GM23338 (cell line): ENCODE data around the gene DMD.

ENCODE experiments used
- CREB1 ChIP-seq: fragments of 250-450 bp; sonication (Bioruptor Pico); IDR thresholded peaks from 2 replicates; pipeline ENCODE4 v1.5.0; 2020; ENCODE audit warnings: low read depth, mild to moderate bottlenecking, moderate library complexity
- CTCF ChIP-seq, 2 experiments: fragments of 200-600 bp in 1 of 2; sonication (generic) in 1 of 2; conservative IDR thresholded peaks; 2 replicates each; pipeline versions ENCODE4 v1.5.1 to v1.6.1; 2016 to 2017; ENCODE audit warnings: antibody characterized with exemption in 2 of 2, low read depth in 2 of 2, mild to moderate bottlenecking in 2 of 2, moderate library complexity in 1 of 2
- EZH2 ChIP-seq: fragments of 200-600 bp; sonication (generic); IDR thresholded peaks from one replicate; pipeline ENCODE4 v1.8.0; 2017; ENCODE audit warnings: antibody characterized with exemption, mild to moderate bottlenecking, low read depth; ENCODE audit not compliant: unreplicated experiment
- EZH2phosphoT487 ChIP-seq: fragments of 200-600 bp; sonication (generic); IDR thresholded peaks from one replicate; pipeline ENCODE4 v1.8.1; 2018; ENCODE audit warnings: antibody characterized with exemption; ENCODE audit not compliant: unreplicated experiment
- NANOG ChIP-seq: IDR thresholded peaks from 2 replicates; pipeline ENCODE4 v1.6.1; 2016; ENCODE audit warnings: antibody characterized with exemption, borderline replicate concordance
- POLR2AphosphoS5 ChIP-seq: IDR thresholded peaks from 2 replicates; pipeline ENCODE4 v1.6.1; 2016; ENCODE audit warnings: antibody characterized with exemption, low read depth
- STAT1 ChIP-seq: IDR thresholded peaks from one replicate; pipeline ENCODE4 v1.6.1; 2016; ENCODE audit warnings: antibody characterized with exemption; ENCODE audit not compliant: unreplicated experiment
- ZNF114 ChIP-seq: fragments of 250-450 bp; sonication (Bioruptor Pico); IDR thresholded peaks from 2 replicates; pipeline ENCODE4 v1.5.0; 2020; ENCODE audit warnings: mild to moderate bottlenecking, moderate library complexity
- ZNF331 ChIP-seq: fragments of 250-450 bp; sonication (Bioruptor Pico); IDR thresholded peaks from 2 replicates; pipeline ENCODE4 v1.5.0; 2020; ENCODE audit warnings: low read depth, mild to moderate bottlenecking, moderate library complexity
- TF ChIP-seq, protein P1 (sequence below): IDR thresholded peaks from one replicate; pipeline ENCODE4 v1.6.1; 2018; ENCODE audit warnings: antibody characterized with exemption; ENCODE audit not compliant: unreplicated experiment

GRCh38 chrX:31279359-31279758 lies 1932.0 kb downstream of the DMD start:
- peak; percentile 47 to 68 for TF ChIP-seq CTCF (conservative IDR thresholded peaks at IDR 0.05; ENCODE audit: low read depth in 2 of 2)
- no peak for TF ChIP-seq POLR2AphosphoS5
- no peak for TF ChIP-seq STAT1
- no peak for TF ChIP-seq EZH2
- no peak for TF ChIP-seq EZH2phosphoT487
- TF ChIP-seq, protein P1, sequence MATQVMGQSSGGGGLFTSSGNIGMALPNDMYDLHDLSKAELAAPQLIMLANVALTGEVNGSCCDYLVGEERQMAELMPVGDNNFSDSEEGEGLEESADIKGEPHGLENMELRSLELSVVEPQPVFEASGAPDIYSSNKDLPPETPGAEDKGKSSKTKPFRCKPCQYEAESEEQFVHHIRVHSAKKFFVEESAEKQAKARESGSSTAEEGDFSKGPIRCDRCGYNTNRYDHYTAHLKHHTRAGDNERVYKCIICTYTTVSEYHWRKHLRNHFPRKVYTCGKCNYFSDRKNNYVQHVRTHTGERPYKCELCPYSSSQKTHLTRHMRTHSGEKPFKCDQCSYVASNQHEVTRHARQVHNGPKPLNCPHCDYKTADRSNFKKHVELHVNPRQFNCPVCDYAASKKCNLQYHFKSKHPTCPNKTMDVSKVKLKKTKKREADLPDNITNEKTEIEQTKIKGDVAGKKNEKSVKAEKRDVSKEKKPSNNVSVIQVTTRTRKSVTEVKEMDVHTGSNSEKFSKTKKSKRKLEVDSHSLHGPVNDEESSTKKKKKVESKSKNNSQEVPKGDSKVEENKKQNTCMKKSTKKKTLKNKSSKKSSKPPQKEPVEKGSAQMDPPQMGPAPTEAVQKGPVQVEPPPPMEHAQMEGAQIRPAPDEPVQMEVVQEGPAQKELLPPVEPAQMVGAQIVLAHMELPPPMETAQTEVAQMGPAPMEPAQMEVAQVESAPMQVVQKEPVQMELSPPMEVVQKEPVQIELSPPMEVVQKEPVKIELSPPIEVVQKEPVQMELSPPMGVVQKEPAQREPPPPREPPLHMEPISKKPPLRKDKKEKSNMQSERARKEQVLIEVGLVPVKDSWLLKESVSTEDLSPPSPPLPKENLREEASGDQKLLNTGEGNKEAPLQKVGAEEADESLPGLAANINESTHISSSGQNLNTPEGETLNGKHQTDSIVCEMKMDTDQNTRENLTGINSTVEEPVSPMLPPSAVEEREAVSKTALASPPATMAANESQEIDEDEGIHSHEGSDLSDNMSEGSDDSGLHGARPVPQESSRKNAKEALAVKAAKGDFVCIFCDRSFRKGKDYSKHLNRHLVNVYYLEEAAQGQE = no peak
- TF ChIP-seq CREB1 (CRISPR knock-in tag) = no peak
- TF ChIP-seq ZNF114 (CRISPR knock-in tag) = no peak
- no peak for TF ChIP-seq NANOG
- no peak for TF ChIP-seq ZNF331 (CRISPR knock-in tag)
